Measurements from ENCODE around the gene SERPINE1. TPM values are rescaled to one million over a fixed set of nuclear protein-coding genes. Genes with fewer than 3 reads are reported as not detected.

The SERPINE1 gene
- total RNA-seq, 2 donors from 2014 or later: 0.32 to 2.5 TPM

- H3K27me3 Mint-ChIP-seq: peaks cover 76% of the 10 kb centered on the region
- H3K9me3 ChIP-seq (ENCODE audit: control insufficient read depth, low read length, poor library complexity, severe bottlenecking): no peaks in the 10 kb centered on the region
- H3K4me1 Mint-ChIP-seq: peaks cover 10% of the 10 kb centered on the region
- ATAC-seq: no peak
- no peak overlapping the region for H3K27ac Mint-ChIP-seq
- DNase-seq: no peak
- H3K36me3 Mint-ChIP-seq (ENCODE audit: low read depth): peaks cover 3% of the 10 kb centered on the region
- H3K4me3 Mint-ChIP-seq: no peak overlapping the region
These were observed 6.9 kb downstream of the SERPINE1 start for GRCh38 chr7:101133621-101134398.

GRCh38 chr7:101134399-101134980 lies 7.6 kb downstream of the SERPINE1 start:
- H3K4me1 Mint-ChIP-seq: peaks cover 11% of the 10 kb centered on the region
- H3K27me3 Mint-ChIP-seq: peaks cover 71% of the 10 kb centered on the region
- H3K9me3 ChIP-seq (ENCODE audit: control insufficient read depth, low read length, poor library complexity, severe bottlenecking): no peaks in the 10 kb centered on the region
- no peak overlapping the region for H3K27ac Mint-ChIP-seq
- ATAC-seq: no peak
- no peak overlapping the region for H3K4me3 Mint-ChIP-seq
- no peak for DNase-seq
- H3K36me3 Mint-ChIP-seq (ENCODE audit: low read depth): peaks cover 3% of the 10 kb centered on the region

- no peaks in the 10 kb centered on the region for H3K36me3 Mint-ChIP-seq (ENCODE audit: low read depth)
- H3K27me3 Mint-ChIP-seq: peaks cover 51% of the 10 kb centered on the region
- peaks cover 14% of the 10 kb centered on the region for H3K4me1 Mint-ChIP-seq
- no peaks in the 10 kb centered on the region for H3K9me3 ChIP-seq (ENCODE audit: control insufficient read depth, low read length, poor library complexity, severe bottlenecking)
- ATAC-seq: no peak
- no peak for DNase-seq
- H3K4me3 Mint-ChIP-seq: no peak overlapping the region
- peak overlapping the region; percentile 86 for H3K27ac Mint-ChIP-seq
These were observed 10.8 kb downstream of the SERPINE1 start for GRCh38 chr7:101137651-101138212.

GRCh38 chr7:101138213-101138870 lies 11.4 kb downstream of the SERPINE1 start:
- no peaks in the 10 kb centered on the region for H3K9me3 ChIP-seq (ENCODE audit: control insufficient read depth, low read length, poor library complexity, severe bottlenecking)
- no peaks in the 10 kb centered on the region for H3K36me3 Mint-ChIP-seq (ENCODE audit: low read depth)
- peak overlapping the region; percentile 86 for H3K27ac Mint-ChIP-seq
- ATAC-seq: peak; percentile 97
- H3K4me3 Mint-ChIP-seq: peak overlapping the region; percentile 47
- H3K4me1 Mint-ChIP-seq: peaks cover 16% of the 10 kb centered on the region
- peak; percentile 28 to 65 (median 41) for DNase-seq
- H3K27me3 Mint-ChIP-seq: peaks cover 50% of the 10 kb centered on the region

GRCh38 chr7:101140339-101140699 lies 13.4 kb downstream of the SERPINE1 start:
- Mint-ChIP-seq H3K36me3 (ENCODE audit: low read depth) (peaks cover 2% of the 10 kb centered on the region), H3K4me1 (peaks cover 20% of the 10 kb centered on the region), H3K4me3 (no peak overlapping the region), H3K27me3 (peaks cover 42% of the 10 kb centered on the region), H3K27ac (peak overlapping the region; percentile 85)
- no peaks in the 10 kb centered on the region for H3K9me3 ChIP-seq (ENCODE audit: control insufficient read depth, low read length, poor library complexity, severe bottlenecking)
- DNase-seq: no peak
- no peak for ATAC-seq

GRCh38 chr7:101140746-101141382 lies 14.0 kb downstream of the SERPINE1 start:
- no peak overlapping the region for H3K4me3 Mint-ChIP-seq
- ATAC-seq (no peak), DNase-seq (no peak)
- H3K27me3 Mint-ChIP-seq: peaks cover 36% of the 10 kb centered on the region
- H3K4me1 Mint-ChIP-seq: peaks cover 20% of the 10 kb centered on the region
- H3K27ac Mint-ChIP-seq: peak overlapping the region; percentile 85
- peaks cover 2% of the 10 kb centered on the region for H3K36me3 Mint-ChIP-seq (ENCODE audit: low read depth)
- H3K9me3 ChIP-seq (ENCODE audit: control insufficient read depth, low read length, poor library complexity, severe bottlenecking): no peaks in the 10 kb centered on the region

- H3K9me3 ChIP-seq (ENCODE audit: control insufficient read depth, low read length, poor library complexity, severe bottlenecking): no peaks in the 10 kb centered on the region
These were observed 25.2 kb downstream of the SERPINE1 start for GRCh38 chr7:101151908-101152651.

GRCh38 chr7:101153969-101154692 lies 27.2 kb downstream of the SERPINE1 start, which contains the start of gene AP1S1:
TSS of gene AP1S1 (plus strand) at chr7:101154476. CDS start at chr7:101154515, 39 bp downstream.
- peak within 1 kb of the TSS; percentile 88 for H3K27ac Mint-ChIP-seq

More at GRCh38 chr7:101151908-101152651, 25.2 kb downstream of the SERPINE1 start:
- H3K36me3 Mint-ChIP-seq (ENCODE audit: low read depth): peaks cover 2% of the 10 kb centered on the region
- peaks cover 18% of the 10 kb centered on the region for H3K27me3 Mint-ChIP-seq
- ATAC-seq (no peak), DNase-seq (no peak)
- H3K4me3 Mint-ChIP-seq: no peak overlapping the region
- peaks cover 24% of the 10 kb centered on the region for H3K4me1 Mint-ChIP-seq
- H3K27ac Mint-ChIP-seq: no peak overlapping the region

GRCh38 chr7:101154693-101155102 lies 27.8 kb downstream of the SERPINE1 start:
- ATAC-seq: no peak

More at GRCh38 chr7:101153969-101154692, 27.2 kb downstream of the SERPINE1 start, which contains the start of gene AP1S1:
- DNase-seq: peak; percentile 86 to 88 (median 86)
- Mint-ChIP-seq H3K4me1 (peaks cover 22% of the 10 kb centered on the region), H3K36me3 (ENCODE audit: low read depth) (peaks cover 5% of the 10 kb centered on the region), H3K27me3 (peaks cover 8% of the 10 kb centered on the region), H3K4me3 (peak within 1 kb of the TSS; percentile 92)
- no peaks in the 10 kb centered on the region for H3K9me3 ChIP-seq (ENCODE audit: control insufficient read depth, low read length, poor library complexity, severe bottlenecking)
- ATAC-seq: peak; percentile 91

GRCh38 chr7:101155303-101155702 lies 28.4 kb downstream of the SERPINE1 start:
- H3K27ac Mint-ChIP-seq: peak overlapping the region; percentile 47
- no peaks in the 10 kb centered on the region for H3K27me3 Mint-ChIP-seq
- ATAC-seq (no peak), DNase-seq (no peak)
- H3K4me3 Mint-ChIP-seq: peak overlapping the region; percentile 92
- H3K4me1 Mint-ChIP-seq: peaks cover 22% of the 10 kb centered on the region
- no peaks in the 10 kb centered on the region for H3K9me3 ChIP-seq (ENCODE audit: control insufficient read depth, low read length, poor library complexity, severe bottlenecking)
- H3K36me3 Mint-ChIP-seq (ENCODE audit: low read depth): peaks cover 6% of the 10 kb centered on the region

More at GRCh38 chr7:101154693-101155102, 27.8 kb downstream of the SERPINE1 start:
- no peaks in the 10 kb centered on the region for H3K9me3 ChIP-seq (ENCODE audit: control insufficient read depth, low read length, poor library complexity, severe bottlenecking)
- no peak for DNase-seq
- Mint-ChIP-seq H3K27me3 (peaks cover 3% of the 10 kb centered on the region), H3K4me3 (peak overlapping the region; percentile 92), H3K27ac (no peak overlapping the region), H3K36me3 (ENCODE audit: low read depth) (peaks cover 4% of the 10 kb centered on the region), H3K4me1 (peaks cover 22% of the 10 kb centered on the region)

- Mint-ChIP-seq H3K4me1 (peaks cover 22% of the 10 kb centered on the region), H3K4me3 (no peak overlapping the region), H3K27me3 (no peaks in the 10 kb centered on the region), H3K27ac (no peak overlapping the region), H3K36me3 (ENCODE audit: low read depth) (peaks cover 7% of the 10 kb centered on the region)
- no peak for DNase-seq
- ATAC-seq: no peak
- no peaks in the 10 kb centered on the region for H3K9me3 ChIP-seq (ENCODE audit: control insufficient read depth, low read length, poor library complexity, severe bottlenecking)
These were observed 29.4 kb downstream of the SERPINE1 start for GRCh38 chr7:101156277-101156676.
